Smooth muscle cell (in vitro differentiated cells): ENCODE results near the gene CYP46A1. TPM values are rescaled to one million over a fixed set of nuclear protein-coding genes. Genes with fewer than 3 reads are reported as not detected.
A peak's percentile ranks its signal among the peaks of the same experiment; 100 is the strongest.

ENCODE experiments used
- DNase-seq: peaks from one replicate; lab custom pipeline; 2025; ENCODE audit not compliant: unreplicated experiment; lab: John Stamatoyannopoulos, UW
- H2AFZ ChIP-seq: fragments of 200-600 bp; sonication (generic); 2 replicates; pipeline ENCODE4 v1.6.0; 2016; ENCODE audit warnings: antibody characterized with exemption, low read depth, mild to moderate bottlenecking
- H3F3A ChIP-seq: fragments of 200-600 bp; sonication (generic); 2 replicates; pipeline ENCODE4 v1.6.0; 2017; ENCODE audit warnings: antibody characterized with exemption, low read depth
- H3K27ac ChIP-seq: fragments of 200-600 bp; sonication (generic); 2 replicates; pipeline ENCODE4 v1.5.1; 2016; ENCODE audit warnings: low read depth, mild to moderate bottlenecking
- H3K27me3 ChIP-seq: fragments of 200-600 bp; sonication (generic); 2 replicates; pipeline ENCODE4 v1.6.1; 2016; ENCODE audit warnings: low read depth, mild to moderate bottlenecking
- H3K36me3 ChIP-seq: fragments of 200-600 bp; sonication (generic); 2 replicates; pipeline ENCODE4 v1.5.1; 2016; ENCODE audit warnings: low read depth
- H3K4me1 ChIP-seq: fragments of 200-600 bp; sonication (generic); 2 replicates; pipeline ENCODE4 v1.5.1; 2016; ENCODE audit warnings: low read depth
- H3K4me2 ChIP-seq: fragments of 200-600 bp; sonication (generic); 2 replicates; pipeline ENCODE4 v1.6.0; 2016; ENCODE audit warnings: mild to moderate bottlenecking
- H3K4me3 ChIP-seq: fragments of 200-600 bp; sonication (generic); 2 replicates; pipeline ENCODE4 v1.5.1; 2016; ENCODE audit warnings: mild to moderate bottlenecking
- H3K79me2 ChIP-seq: fragments of 200-600 bp; sonication (generic); 2 replicates; pipeline ENCODE4 v1.6.0; 2016; ENCODE audit warnings: low read depth, mild to moderate bottlenecking
- H3K9ac ChIP-seq: fragments of 200-600 bp; sonication (generic); 2 replicates; pipeline ENCODE4 v1.6.0; 2016; ENCODE audit warnings: low read depth
- H3K9me3 ChIP-seq: fragments of 200-600 bp; sonication (generic); replicated peaks from 2 replicates; pipeline ENCODE4 v1.5.1; 2016; ENCODE audit warnings: low read depth
- H4K20me1 ChIP-seq: fragments of 200-600 bp; sonication (generic); 2 replicates; pipeline ENCODE4 v1.6.0; 2016; ENCODE audit warnings: low read depth
- WGBS: methylation state at CpG from one replicate; pipeline ENCODE4 v1.1.7; 2016; ENCODE audit warnings: low lambda C conversion rate; 5-methylcytosine and 5-hydroxymethylcytosine counted together
- polyA plus RNA-seq: library from polyadenylated mRNA; unstranded; fragments of >200 nt; fragmentation: Nextera tagmentation; extraction: Ambion mirVana; gene quantifications from 2 replicates; pipeline ENCODE4 v1.2.1, GENCODE V29; 2016
- total RNA-seq: library from RNA; depleted of rRNA; stranded (reverse); fragments of >200 nt; gene quantifications from 2 replicates; pipeline ENCODE4 v1.2.3, GENCODE V29; 2014
- TF ChIP-seq, protein P1 (sequence below): fragments of 200-600 bp; sonication (generic); IDR thresholded peaks from 2 replicates; pipeline ENCODE4 v1.5.1; 2017; ENCODE audit warnings: borderline replicate concordance, mild to moderate bottlenecking, antibody characterized with exemption; ENCODE audit not compliant: insufficient read depth, poor library complexity, severe bottlenecking

The CYP46A1 gene
- total and polyA plus RNA-seq, 2 experiments from 2014 or later = 0.63 to 1.0 TPM

DNA sequence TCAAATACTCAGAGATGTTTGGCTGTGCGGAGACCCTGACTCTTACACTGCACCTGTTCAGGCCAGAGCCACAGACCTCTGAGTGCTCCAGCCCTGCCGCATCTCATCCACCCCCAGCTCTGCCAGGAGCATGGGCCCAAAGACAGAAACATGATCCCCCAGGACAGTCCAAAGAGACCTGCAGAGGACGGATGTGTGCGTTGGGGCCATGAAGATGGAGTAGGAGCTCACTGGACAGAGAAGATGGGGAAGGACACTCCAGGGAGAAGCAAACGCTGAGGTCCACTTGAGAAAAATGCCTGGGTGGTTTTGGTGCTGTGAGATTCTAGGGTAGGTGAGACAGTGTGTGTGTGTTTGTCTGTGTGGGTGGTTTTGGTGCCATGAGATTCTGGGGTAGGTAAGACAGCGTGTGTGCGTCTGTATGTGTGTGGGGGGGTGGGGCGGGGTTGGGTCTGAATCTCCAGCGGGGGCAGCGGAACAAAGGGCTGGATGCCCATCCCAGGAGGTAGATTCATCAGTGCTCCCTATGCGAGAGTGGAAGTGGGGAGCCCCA is 40.0 kb upstream of the CYP46A1 start:
- 86% methylated on average over 11 of the region's 11 CpGs for WGBS
- H3K79me2 ChIP-seq = no peaks in the 10 kb centered on the region
- no peaks in the 10 kb centered on the region for H4K20me1 ChIP-seq
- H3K9me3 ChIP-seq = no peaks in the 10 kb centered on the region
- H3K4me1 ChIP-seq = peaks cover 7% of the 10 kb centered on the region
- no peak overlapping the region for H3K9ac ChIP-seq
- DNase-seq = no peak
- no peak overlapping the region for H3K4me2 ChIP-seq
- no peak overlapping the region for H2AFZ ChIP-seq
- no peaks in the 10 kb centered on the region for H3K27me3 ChIP-seq
- TF ChIP-seq, protein P1, sequence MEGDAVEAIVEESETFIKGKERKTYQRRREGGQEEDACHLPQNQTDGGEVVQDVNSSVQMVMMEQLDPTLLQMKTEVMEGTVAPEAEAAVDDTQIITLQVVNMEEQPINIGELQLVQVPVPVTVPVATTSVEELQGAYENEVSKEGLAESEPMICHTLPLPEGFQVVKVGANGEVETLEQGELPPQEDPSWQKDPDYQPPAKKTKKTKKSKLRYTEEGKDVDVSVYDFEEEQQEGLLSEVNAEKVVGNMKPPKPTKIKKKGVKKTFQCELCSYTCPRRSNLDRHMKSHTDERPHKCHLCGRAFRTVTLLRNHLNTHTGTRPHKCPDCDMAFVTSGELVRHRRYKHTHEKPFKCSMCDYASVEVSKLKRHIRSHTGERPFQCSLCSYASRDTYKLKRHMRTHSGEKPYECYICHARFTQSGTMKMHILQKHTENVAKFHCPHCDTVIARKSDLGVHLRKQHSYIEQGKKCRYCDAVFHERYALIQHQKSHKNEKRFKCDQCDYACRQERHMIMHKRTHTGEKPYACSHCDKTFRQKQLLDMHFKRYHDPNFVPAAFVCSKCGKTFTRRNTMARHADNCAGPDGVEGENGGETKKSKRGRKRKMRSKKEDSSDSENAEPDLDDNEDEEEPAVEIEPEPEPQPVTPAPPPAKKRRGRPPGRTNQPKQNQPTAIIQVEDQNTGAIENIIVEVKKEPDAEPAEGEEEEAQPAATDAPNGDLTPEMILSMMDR = no peak
- H3F3A ChIP-seq = no peaks in the 10 kb centered on the region
- no peak overlapping the region for H3K4me3 ChIP-seq
- H3K27ac ChIP-seq = no peak overlapping the region
- H3K36me3 ChIP-seq = no peaks in the 10 kb centered on the region

- Histone ChIP-seq H3K4me2 (peak within 1 kb of the TSS; percentile 85), H3F3A (no peaks in the 10 kb centered on the region), H3K4me3 (peak within 1 kb of the TSS; percentile 43), H3K27ac (no peak within 1 kb of the TSS), H3K36me3 (no peaks in the 10 kb centered on the region), H3K27me3 (no peaks in the 10 kb centered on the region), H4K20me1 (no peaks in the 10 kb centered on the region), H3K9ac (peak within 1 kb of the TSS; percentile 57), H2AFZ (peak within 1 kb of the TSS; percentile 89), H3K9me3 (no peaks in the 10 kb centered on the region), H3K79me2 (no peaks in the 10 kb centered on the region), H3K4me1 (peaks cover 7% of the 10 kb centered on the region)
- WGBS = 10% methylated on average over 79 of the region's 91 CpGs
- TF ChIP-seq, protein P1 = no peak
- no peak for DNase-seq
Observed at GRCh38 chr14:99644723-99645544, 39.2 kb upstream of the CYP46A1 start, which contains the start of gene HHIPL1. Gene HHIPL1 (plus strand): TSS chr14:99645129. CDS start chr14:99645208, 79 bp downstream.

DNA sequence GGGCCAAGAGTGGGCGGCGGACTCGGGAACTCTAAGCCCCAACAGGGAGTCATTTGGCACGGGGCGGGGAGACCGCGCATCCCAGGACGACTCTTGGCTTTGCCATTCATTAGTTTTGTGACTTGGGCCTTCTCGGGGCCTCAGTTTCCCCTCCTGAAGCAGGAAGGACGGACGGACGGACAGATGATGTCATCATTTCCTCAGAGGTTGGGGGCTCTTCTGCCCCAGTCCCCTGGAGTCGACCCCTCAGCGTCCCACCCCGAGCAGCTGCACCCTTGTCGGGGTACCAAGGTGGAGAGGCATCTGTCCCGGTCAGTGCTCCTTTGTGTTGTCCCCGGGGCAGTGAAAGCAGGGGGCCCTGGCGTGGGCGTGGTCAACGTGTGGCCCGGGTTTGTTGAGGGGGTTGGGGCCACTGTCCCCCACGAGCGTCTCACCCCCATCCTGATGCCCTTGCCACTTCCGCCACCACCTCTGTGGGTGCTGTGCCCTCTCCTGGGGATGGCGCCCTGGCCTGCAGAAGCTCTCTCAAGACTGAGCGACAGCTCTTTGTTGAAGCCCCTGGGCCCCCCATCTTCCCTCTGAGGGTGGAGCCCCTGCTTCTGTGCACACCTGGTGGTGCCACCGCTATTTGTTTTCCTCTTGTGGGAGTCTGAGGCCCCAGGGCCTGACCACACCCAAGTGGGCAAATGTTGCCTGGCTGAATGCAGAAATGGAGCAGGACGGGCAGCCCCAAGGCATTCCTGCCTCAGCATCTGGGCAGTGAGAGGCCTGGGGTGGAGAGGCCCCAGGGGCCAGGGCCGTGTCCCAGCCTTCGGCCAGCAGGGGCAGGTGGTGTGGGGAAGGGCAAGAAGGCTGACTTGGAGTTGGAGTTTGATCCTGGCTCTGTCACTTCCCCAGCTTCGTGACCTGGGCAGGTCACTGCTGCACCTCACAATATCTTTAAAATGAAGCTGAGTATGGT is 38.3 kb upstream of the CYP46A1 start:
- H3K9ac ChIP-seq = peak overlapping the region; percentile 57
- H3K36me3 ChIP-seq = no peaks in the 10 kb centered on the region
- TF ChIP-seq, protein P1 = no peak
- H3K4me3 ChIP-seq = peak overlapping the region; percentile 43
- H3K4me2 ChIP-seq = peak overlapping the region; percentile 85
- DNase-seq = no peak
- no peaks in the 10 kb centered on the region for H3K9me3 ChIP-seq
- no peak overlapping the region for H3K27ac ChIP-seq
- H3K79me2 ChIP-seq = no peaks in the 10 kb centered on the region
- no peaks in the 10 kb centered on the region for H4K20me1 ChIP-seq
- no peaks in the 10 kb centered on the region for H3K27me3 ChIP-seq
- H3F3A ChIP-seq = no peaks in the 10 kb centered on the region
- H2AFZ ChIP-seq = peak overlapping the region; percentile 89
- peaks cover 7% of the 10 kb centered on the region for H3K4me1 ChIP-seq
- 65% methylated on average over 32 of the region's 32 CpGs for WGBS
